Bronchial smooth muscle cell (primary cell): ENCODE results near the gene KLHL24. TPM values are rescaled to one million over a fixed set of nuclear protein-coding genes. Genes with fewer than 3 reads are reported as not detected.

Experiments used
- total RNA-seq: library from RNA; depleted of rRNA; stranded (reverse); fragments of >200 nt; gene quantifications from 2 replicates; pipeline ENCODE4 v1.2.1, GENCODE V29; 2014

Gene KLHL24, protein sequence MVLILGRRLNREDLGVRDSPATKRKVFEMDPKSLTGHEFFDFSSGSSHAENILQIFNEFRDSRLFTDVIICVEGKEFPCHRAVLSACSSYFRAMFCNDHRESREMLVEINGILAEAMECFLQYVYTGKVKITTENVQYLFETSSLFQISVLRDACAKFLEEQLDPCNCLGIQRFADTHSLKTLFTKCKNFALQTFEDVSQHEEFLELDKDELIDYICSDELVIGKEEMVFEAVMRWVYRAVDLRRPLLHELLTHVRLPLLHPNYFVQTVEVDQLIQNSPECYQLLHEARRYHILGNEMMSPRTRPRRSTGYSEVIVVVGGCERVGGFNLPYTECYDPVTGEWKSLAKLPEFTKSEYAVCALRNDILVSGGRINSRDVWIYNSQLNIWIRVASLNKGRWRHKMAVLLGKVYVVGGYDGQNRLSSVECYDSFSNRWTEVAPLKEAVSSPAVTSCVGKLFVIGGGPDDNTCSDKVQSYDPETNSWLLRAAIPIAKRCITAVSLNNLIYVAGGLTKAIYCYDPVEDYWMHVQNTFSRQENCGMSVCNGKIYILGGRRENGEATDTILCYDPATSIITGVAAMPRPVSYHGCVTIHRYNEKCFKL
- total RNA-seq: 80.1 and 147 TPM in 2 replicates

DNA sequence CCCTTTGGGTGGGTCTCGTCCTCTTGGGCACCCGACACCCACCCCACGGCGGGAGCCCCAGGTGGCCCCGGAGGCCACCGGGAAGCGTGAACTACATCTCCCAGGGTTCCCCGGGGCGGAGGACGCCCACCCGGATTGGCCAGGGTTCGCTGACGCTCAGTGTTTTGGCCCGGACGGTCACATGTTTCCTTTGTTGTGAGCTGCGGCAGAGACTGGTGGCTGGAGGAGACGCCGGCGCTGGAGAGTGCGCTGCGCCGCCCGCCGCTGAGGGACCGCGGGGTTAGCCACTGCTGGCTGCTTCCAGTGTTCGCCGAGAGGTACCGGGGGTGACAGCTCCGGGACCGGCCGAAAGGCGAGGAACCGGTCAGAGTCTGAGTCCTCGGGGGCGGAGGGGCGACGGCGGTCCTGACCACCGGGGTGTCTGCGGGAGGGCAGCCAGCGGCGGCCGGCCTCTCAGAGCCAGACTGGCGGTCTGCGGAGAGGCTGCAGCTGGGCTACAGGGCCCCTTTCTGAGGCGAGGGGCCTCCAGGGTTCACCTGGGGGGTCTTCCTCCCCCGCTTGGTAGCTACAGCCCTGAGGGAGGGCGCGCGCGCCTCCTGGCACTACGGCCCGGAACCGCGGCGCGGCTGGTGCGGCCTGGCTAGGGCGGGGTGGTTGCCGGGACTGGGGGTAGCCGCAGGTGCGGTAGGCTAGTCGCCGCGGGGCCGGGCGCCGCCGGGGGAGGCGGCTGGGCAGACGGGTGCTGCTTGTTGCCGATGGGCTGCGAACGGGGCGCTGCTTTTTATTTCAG, at the start of gene KLHL24:
KLHL24 (plus strand) TSS at position 193 of the 790 bp plus-strand sequence. CDS start 14,734 bp downstream, outside the sequence.

DNA sequence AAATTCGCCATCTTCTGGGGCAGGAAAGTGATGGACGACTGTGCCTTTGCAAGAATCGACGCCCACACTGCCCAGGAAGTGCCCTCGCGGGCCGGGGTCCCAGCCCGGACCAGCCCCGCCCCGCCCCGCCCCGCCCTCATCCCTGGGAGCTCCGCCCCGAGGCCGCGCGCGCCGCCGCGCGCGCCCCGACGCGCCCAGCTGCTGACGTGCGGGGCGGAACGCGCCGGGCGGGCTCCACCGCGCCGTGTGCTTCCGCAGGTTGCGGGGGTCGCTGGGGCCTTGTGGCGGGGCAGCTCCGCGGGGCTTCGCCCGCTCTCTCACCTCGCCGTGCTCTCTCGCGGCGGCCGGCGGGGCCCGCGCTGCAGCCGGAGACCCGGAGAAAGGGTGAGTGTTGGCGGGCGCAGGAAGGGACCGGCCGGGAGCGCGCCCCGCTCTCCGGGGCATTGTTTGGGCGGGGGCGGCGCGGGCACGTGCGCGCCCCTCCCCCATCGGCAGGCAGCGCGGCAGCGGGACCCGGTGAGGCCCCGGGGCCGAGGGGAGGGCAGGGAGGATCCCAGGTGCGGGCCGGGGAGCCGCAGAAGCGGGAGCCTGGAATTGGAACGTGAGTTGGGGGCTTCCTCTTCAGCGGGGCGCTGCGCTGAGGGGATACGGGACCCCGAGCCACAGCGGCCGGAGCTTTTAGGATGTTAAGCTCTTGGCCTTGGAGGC, 62.3 kb downstream of the KLHL24 start, which contains the start of gene YEATS2:
YEATS2 (plus strand) TSS at position 188 of the 708 bp plus-strand sequence. CDS start 17,366 bp downstream, outside the sequence.

Other genes with a start within 250 kb of the KLHL24 start
- gene MCF2L2, start 207.0 kb upstream of the KLHL24 start, total RNA-seq: 0.09 and 0.32 TPM in 2 replicates
- under 0.01 TPM in 1 of 2 replicates, not detected in the other for gene KLHL6, start 79.9 kb upstream of the KLHL24 start, total RNA-seq
- gene YEATS2, start 62.2 kb downstream of the KLHL24 start, total RNA-seq: 15.4 and 17.9 TPM in 2 replicates
- gene MAP6D1, start 190.0 kb downstream of the KLHL24 start, total RNA-seq: 0.47 and 0.52 TPM in 2 replicates
- 30.7 and 45.6 TPM in 2 replicates for gene PARL, start 249.3 kb downstream of the KLHL24 start, total RNA-seq